ENCODE data around the gene ARID1B. TPM values are rescaled to one million over a fixed set of nuclear protein-coding genes. Genes with fewer than 3 reads are reported as not detected.
A peak's percentile ranks its signal among the peaks of the same experiment; 100 is the strongest.

ARID1B gene
- total and polyA plus RNA-seq, 10 of the 15 experiments (the other 5 are each of a cell fraction or from before 2014, with no cell fraction given): 24.7 to 133 (median 54.6) TPM

- RAD21 ChIA-PET (ENCODE audit: unreplicated experiment): interaction anchor here (1.4 to 1.6 kb wide), 2 partner anchors 10 to 349 kb away, joined by 3 read pairs; no protein-coding TSS in a partner anchor
- FAIRE-seq (no peak), ATAC-seq (no peak), DNase-seq (ENCODE audit: low read depth, low spot score) (no peak)
- Histone ChIP-seq H3K27ac (ENCODE audit: control insufficient read depth, insufficient read depth) (no peak overlapping the region; the same call in 1 of the 2 replicates), H2AFZ (ENCODE audit: control insufficient read depth, low read depth, low read length) (no peak overlapping the region), H3K36me3 (ENCODE audit: control insufficient read depth in 2 of 2, insufficient read depth in 2 of 2, low read length in 1 of 2) (no peaks in the 10 kb centered on the region; a peak in 3 of 4 replicates), H3K4me2 (ENCODE audit: control insufficient read depth, insufficient read depth) (peak overlapping the region; percentile 64), H3K9ac (ENCODE audit: control insufficient read depth, insufficient read depth, low read length) (no peak overlapping the region), H4K20me1 (ENCODE audit: control insufficient read depth, insufficient read depth) (peaks cover 18% of the 10 kb centered on the region), H3K27me3 (replicated peaks in 1 of 2; ENCODE audit: control insufficient read depth in 2 of 2, insufficient read depth in 2 of 2, low read length in 1 of 2) (no peaks in the 10 kb centered on the region), H3K9me3 (replicated peaks; ENCODE audit: control insufficient read depth, insufficient read depth, low read length) (no peaks in the 10 kb centered on the region), H3K4me1 (ENCODE audit: control insufficient read depth, insufficient read depth, low read length) (peaks cover 19% of the 10 kb centered on the region), H3K4me3 (no peak overlapping the region), H3K79me2 (ENCODE audit: control insufficient read depth, insufficient read depth, low read length) (peaks cover 8% of the 10 kb centered on the region)
- intact Hi-C loops (cut with micrococcal nuclease; ENCODE audit: unreplicated experiment) (loop anchor here (5.0 kb wide), 1 partner anchor 33 kb away; no protein-coding TSS in a partner anchor), in situ Hi-C loops (cut with MboI) (no loop called here)
- no TSS peak for BruUV-seq (replicated peaks)
- WGBS (ENCODE audit: insufficient coverage, insufficient replicate concordance, low lambda C conversion rate, missing lambda C conversion rate): 100% methylated on average over 5 of the region's 5 CpGs
- CTCF ChIA-PET: no interaction called here
- POLR2A ChIA-PET: interaction anchor here (1.6 kb wide), 2 partner anchors 9 to 15 kb away, joined by 5 to 8 read pairs; no protein-coding TSS in a partner anchor
- SMC1A ChIA-PET (ENCODE audit: uncharacterized antibody, unreplicated experiment): interaction anchor here (0.6 to 1.8 kb wide), 11 partner anchors 9 to 137 kb away, joined by 3 to 8 read pairs (median 4); no protein-coding TSS in a partner anchor
- TF ChIP-seq SREBF1 (IDR thresholded peaks at IDR 0.05; ENCODE audit: low read length) (no peak), ZBED1 (IDR thresholded peaks at IDR 0.05; ENCODE audit: borderline replicate concordance) (no peak), KAT2A (conservative IDR thresholded peaks at IDR 0.05; ENCODE audit: control insufficient read depth, low read depth, low read length) (no peak), NFYB (IDR thresholded peaks at IDR 0.05; ENCODE audit: insufficient read depth, low read depth, low read length) (no peak), SIN3A (IDR thresholded peaks at IDR 0.05; ENCODE audit: low read depth, low read length) (no peak), KLF5 (IDR thresholded peaks at IDR 0.05; ENCODE audit: partially characterized antibody) (no peak), DPF2 (IDR thresholded peaks at IDR 0.05) (no peak), MTA2 (IDR thresholded peaks at IDR 0.05; ENCODE audit: low read depth) (no peak), REST (IDR thresholded peaks at IDR 0.05; ENCODE audit: low read depth, low read length) (no peak)
Observed at GRCh38 chr6:157069585-157069984, 292.4 kb downstream of the ARID1B start.

Measured in GM12878 (cell line).